Left lobe of liver (tissue), 2 donors: Measurements from ENCODE around the gene MTA1. TPM values are rescaled to one million over a fixed set of nuclear protein-coding genes. Genes with fewer than 3 reads are reported as not detected.
A peak's percentile ranks its signal among the peaks of the same experiment; 100 is the strongest.

Experiments
- ATAC-seq: fragments of 200-7000 bp; cut with Tn5 transposase; one replicate; pipeline ENCODE4 v1.9.1; 2020; ENCODE audit warnings: mild to moderate bottlenecking, moderate library complexity
- DNase-seq: peaks from one replicate; pipeline ENCODE4 v3.0.0-alpha.2; 2020; ENCODE audit warnings: low spot score
- total RNA-seq: library from RNA; stranded (reverse); gene quantifications from one replicate; pipeline ENCODE4 v1.2.1, GENCODE V29; 2021
- donor health status: DM: no; HTN: no; CAD: no; lungs with moderate emphysema.
- donor health status: DM: no; HTN: yes; CAD: no.

MTA1 gene
- total RNA-seq, 1 donor from 2014 or later = 39.2 TPM

GRCh38 chr14:105401699-105402098, 17.9 kb upstream of the MTA1 start:
- ATAC-seq (no peak), DNase-seq (no peak)

- no peak for ATAC-seq
Observed at GRCh38 chr14:105408592-105408991, 11.0 kb upstream of the MTA1 start.

GRCh38 chr14:105409364-105409763, 10.3 kb upstream of the MTA1 start:
- ATAC-seq (no peak), DNase-seq (no peak)

More at GRCh38 chr14:105408592-105408991, 11.0 kb upstream of the MTA1 start:
- DNase-seq = no peak

- ATAC-seq = no peak
- DNase-seq = no peak
Observed at GRCh38 chr14:105410642-105411016, 9.0 kb upstream of the MTA1 start.

- ATAC-seq = peak; percentile 84
- peak; percentile 50 for DNase-seq
Observed at GRCh38 chr14:105411017-105411941, 8.3 kb upstream of the MTA1 start.

GRCh38 chr14:105411985-105412770, 7.4 kb upstream of the MTA1 start:
- DNase-seq (peak; percentile 45), ATAC-seq (no peak)

GRCh38 chr14:105412771-105413543, 6.7 kb upstream of the MTA1 start:
- DNase-seq (no peak), ATAC-seq (no peak)

GRCh38 chr14:105413544-105413886, 6.1 kb upstream of the MTA1 start:
- DNase-seq (no peak), ATAC-seq (peak; percentile 54)

- DNase-seq (peak; percentile 67), ATAC-seq (peak; percentile 60)
Observed at GRCh38 chr14:105414456-105415371, 4.9 kb upstream of the MTA1 start.

GRCh38 chr14:105415481-105416428, 3.9 kb upstream of the MTA1 start:
- ATAC-seq (no peak), DNase-seq (no peak)

GRCh38 chr14:105416671-105417070, 3.0 kb upstream of the MTA1 start:
- no peak for DNase-seq
- ATAC-seq = no peak

- DNase-seq (no peak), ATAC-seq (no peak)
Observed at GRCh38 chr14:105417690-105418121, 1.9 kb upstream of the MTA1 start.

GRCh38 chr14:105418269-105419194, 1.1 kb upstream of the MTA1 start:
- ATAC-seq (peak; percentile 6), DNase-seq (peak; percentile 43)

GRCh38 chr14:105420101-105420973, 710 bp downstream of the MTA1 start:
- ATAC-seq (no peak), DNase-seq (no peak)

- DNase-seq (no peak), ATAC-seq (no peak)
Observed at GRCh38 chr14:105420974-105421674, 1.5 kb downstream of the MTA1 start.
